ENCODE results near the gene SLC6A18.

DNA sequence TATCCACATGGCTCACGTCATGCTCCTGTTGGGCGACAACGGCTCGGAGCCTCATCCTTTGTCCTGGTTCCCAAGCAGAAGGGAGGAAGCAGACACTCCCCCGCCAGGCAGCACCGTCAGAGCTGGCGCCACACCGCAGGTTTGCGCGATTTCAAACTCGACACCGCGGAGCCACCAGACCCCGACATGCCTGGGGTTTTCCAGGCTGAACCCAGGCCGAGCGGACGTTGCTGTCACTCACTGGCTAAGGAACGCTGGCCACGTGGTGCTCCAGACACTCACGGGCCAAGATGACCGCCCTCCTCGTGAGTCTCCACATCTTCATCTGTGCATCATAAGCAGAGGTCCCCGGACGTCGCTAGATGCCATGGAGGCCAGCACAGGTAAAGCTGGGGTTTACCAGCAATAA lies 60.7 kb downstream of the SLC6A18 start:
- no peak for TF ChIP-seq POLR2A (IDR thresholded peaks at IDR 0.05; ENCODE audit: low read depth, low read length)
- TF ChIP-seq POLR2AphosphoS5 (IDR thresholded peaks at IDR 0.05; ENCODE audit: low read depth, low read length): no peak

All from GM12892 (cell line).